G401.6 (cell line): ENCODE measurements around the gene SLC2A8.
A peak's percentile ranks its signal among the peaks of the same experiment; 100 is the strongest.

Source experiments
- FAIRE-seq: peaks from 2 replicates; lab custom pipeline; 2012; peaks lifted over from hg19 to GRCh38; lab: Jason Lieb, UNC

Gene SLC2A8

DNA sequence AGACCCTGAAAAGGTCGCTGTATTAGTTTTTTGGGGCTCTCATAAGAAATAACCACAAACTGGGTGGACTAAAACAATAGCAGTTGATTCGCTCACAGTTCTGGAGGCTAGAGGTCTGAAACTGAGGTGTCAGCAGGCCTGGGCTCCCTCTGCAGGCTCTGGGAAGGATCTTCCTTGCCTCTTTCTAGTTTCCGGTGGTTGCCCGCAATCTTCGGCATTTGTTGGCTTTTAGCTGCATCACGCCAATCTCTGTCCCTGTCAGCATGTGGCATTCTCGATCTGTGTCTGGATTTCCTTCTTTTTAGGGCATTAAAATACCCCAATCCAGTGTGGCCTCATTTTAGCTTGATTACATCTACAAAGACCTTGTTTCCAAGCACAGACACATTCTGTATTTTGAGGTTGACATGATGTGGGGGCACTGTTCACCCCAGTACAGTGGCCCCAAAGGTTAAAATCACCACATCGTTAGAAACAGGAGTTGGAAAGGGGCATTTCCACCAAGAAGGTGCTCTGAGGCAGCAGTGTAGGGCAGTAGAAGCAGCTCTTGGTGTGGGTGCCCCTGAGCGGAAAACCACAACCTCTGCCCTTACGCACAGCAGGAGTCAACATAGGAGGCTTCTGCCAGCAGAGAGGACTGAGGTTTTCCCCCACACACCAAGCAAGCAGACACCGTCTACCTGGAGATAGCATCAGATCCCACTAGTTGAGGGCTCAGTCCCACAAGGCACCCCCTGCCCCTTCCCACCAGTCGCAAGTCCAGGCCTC is 40.7 kb downstream of the SLC2A8 start:
- FAIRE-seq: no peak

DNA sequence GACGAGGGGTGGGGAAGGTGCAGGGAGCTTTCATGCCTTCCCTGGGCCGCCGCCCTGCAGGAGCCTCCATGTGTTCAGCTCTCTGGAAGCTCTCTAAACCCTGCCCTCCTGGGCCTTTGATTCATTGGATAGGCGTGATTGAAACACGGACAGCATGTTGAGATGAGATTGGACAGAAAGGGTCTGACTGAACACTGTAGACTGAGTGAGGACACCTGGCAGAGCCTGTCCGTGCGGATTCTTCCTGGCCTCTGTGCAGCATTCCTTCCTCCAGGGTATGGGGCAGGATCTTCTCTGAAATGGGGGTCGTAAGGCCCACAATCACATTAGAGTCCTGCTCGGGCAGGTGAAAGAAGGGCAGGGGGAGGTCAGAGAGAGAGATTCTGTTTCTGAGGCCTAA is 41.4 kb downstream of the SLC2A8 start:
- no peak for FAIRE-seq

DNA sequence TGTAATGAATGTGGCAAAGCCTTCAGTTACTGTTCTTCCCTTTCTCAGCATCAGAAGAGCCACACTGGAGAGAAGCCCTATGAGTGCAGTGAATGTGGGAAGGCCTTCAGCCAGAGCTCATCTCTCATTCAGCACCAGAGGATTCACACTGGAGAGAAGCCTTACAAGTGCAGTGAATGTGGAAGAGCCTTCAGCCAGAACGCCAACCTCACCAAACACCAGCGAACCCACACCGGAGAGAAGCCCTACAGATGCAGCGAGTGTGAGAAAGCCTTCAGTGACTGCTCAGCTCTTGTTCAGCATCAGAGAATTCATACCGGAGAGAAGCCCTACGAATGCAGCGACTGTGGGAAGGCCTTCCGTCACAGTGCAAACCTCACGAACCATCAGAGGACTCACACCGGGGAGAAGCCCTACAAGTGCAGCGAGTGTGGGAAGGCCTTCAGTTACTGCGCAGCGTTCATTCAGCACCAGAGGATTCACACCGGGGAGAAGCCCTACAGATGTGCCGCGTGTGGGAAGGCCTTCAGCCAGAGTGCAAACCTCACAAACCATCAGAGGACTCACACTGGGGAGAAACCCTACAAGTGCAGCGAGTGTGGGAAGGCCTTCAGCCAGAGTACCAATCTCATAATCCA is 47.4 kb downstream of the SLC2A8 start:
- FAIRE-seq: no peak

DNA sequence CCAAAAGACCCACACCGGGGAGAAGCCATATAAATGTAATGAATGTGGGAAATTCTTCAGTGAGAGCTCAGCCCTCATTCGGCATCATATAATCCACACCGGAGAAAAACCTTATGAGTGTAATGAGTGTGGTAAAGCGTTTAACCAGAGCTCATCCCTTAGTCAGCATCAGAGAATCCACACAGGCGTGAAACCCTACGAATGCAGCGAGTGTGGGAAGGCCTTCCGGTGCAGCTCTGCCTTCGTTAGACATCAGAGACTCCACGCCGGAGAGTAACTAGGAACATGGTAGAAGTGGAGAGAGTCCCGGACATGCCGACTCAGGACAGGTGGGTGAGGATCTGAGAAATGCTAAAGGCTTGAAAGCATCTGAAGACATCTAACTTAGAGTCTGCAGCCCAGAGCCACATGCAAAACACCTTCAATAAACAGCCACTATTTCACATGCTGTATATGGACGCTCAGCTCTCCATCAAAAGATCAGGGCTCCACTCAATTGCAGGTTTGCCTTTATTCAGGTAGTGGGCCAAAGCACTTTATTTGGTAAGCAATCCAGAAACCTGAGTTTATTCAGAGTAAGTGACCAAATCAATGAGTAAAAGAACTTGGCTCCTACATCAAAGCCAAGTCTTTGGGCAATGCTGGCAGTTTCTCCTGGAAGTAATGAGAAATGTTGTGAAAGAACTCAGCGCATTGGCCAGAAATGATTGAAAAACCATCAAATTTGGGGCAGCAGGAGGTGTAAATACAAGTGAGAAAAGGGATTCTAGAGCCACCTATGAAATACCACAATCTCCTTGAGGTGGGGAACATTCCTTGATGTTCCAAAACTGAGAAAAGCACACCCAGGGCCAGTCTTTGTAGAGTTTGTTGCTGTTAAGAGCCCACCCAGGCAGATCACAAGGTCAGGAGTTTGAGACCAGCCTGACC is 48.2 kb downstream of the SLC2A8 start:
- peak; percentile 70 for FAIRE-seq

DNA sequence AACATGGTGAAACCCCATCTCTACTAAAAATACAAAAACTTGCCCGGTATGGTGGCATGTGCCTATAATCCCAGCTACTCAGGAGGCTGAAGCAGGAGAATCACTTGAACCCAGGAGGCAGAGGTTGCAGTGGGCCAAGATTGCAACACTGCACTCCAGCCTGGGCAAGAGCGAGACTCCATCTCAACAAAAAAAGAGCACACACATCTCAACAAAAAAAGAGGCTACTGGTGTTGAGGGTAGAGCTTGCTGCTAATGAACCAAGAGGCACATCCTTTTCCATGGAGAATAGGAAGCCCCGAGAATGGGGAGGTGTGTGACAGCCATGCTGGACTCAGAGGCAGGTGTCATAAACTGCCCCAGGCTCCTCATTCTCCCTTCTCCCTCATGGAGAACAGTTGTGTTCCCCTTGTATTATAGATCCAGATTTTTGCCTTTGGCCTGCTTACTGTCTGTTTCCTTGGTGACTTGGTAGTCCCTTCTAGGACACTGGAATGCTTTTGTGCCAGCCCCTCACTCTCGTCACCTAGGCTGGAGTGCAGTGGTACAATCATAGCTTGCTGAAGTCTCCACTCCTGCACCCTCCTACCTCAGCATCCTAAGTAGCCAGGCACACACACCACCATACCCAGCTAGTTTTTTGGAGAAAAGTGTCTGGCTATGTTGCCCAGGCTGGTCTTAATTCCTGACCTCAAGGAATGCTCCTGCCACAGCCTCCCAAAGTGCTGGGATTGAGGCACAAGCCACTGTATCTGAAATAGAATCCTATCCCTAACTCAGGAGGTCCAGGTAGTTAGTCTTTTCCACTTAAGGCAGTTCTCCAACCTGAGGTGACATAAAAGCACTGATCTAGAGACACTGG is 49.1 kb downstream of the SLC2A8 start:
- peak; percentile 80 for FAIRE-seq

DNA sequence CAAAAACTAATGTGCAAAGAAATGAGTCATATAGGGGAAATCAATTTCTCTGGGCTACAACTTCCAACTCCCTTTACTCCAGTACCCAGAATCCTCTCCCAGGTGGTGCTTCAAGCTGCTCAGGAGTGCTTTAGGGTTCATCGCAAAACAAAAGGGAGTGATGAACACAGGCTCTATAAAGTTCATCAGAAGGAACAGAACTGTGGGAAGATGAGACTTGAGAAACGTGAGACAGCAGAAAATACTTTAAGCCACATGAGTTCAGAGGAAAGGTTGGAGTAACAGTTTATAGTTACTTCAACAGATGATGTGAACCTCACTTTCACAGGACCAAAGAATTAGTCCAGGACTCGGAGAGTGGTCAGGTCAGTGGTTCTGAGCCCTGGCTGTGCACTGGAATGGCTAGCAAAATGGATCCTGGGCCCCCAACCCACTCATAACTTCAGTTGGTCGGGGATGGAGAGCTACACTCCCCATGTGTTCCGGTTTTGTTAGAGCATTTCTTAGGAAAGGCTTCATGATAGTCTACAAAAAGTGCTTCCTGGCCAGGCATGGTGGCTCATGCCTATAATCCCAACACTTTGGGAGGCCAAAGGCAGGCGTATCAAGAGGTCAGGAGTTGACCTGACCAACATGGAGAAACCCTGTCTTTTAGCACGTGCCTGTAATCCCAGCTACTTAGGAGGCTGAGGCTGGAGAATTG is 49.9 kb downstream of the SLC2A8 start:
- no peak for FAIRE-seq

DNA sequence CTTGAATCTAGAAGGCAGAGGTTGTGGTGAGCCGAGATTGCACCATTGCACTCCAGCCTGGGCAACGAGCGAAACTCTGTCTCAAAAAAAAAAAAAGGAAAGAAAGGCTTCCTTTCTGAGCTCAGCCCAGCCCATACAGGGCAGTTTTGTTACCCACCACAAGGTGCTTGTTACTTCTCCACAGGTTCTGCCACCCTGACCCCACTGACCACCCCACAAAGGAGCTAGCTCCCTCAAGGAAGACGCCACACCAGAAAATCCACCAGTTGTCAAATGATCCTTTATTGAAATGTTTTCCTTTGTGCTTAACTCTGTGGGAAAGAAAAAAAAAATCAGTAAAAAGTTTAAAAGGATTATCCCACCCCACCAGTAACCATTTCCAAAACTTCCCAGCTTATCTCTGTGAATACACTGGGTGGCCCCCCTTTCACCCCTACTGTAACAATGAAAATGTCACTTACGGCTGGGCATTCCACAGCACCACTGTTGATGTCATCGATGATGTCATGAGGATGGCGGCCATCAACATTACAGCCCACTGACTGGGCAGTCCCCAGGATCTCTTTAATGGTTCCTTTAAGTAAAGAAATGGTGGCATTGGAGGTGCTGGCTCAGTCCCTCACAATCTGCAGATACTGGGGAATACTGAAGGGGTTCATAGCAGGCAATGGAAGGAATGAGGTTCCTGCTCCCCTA is 50.6 kb downstream of the SLC2A8 start:
- no peak for FAIRE-seq

DNA sequence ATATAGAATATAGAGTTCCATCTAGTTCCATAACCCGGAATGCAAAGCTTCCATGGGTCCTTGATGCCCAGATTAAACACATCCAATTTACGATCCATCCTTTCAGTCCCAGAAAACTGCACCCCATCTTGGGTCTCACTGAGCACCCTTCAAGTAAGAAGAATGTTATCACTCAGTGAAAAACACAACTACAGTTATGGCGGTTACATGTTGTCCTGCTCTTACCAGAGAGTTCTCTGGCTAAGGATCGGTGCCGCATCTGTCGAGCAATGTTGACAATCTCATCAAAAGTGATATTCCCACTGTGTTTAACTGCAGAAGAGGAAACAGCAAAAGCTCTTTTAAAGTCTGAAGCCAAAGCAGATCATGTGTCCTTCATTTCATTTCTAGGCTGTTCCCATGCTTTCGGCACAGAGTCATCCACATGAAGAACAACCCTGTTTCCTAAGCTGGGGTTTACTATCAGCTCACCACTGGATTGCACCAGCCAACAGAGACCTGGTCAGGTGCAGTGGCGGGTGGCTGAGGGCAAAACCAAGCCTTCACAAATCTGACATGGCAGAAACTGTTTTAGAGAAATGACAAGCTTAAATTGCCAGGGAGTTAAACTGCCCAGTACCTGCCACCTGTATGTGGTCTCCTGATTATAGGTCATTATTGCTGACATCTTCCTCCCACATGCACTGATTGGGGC is 51.3 kb downstream of the SLC2A8 start:
- FAIRE-seq: no peak

DNA sequence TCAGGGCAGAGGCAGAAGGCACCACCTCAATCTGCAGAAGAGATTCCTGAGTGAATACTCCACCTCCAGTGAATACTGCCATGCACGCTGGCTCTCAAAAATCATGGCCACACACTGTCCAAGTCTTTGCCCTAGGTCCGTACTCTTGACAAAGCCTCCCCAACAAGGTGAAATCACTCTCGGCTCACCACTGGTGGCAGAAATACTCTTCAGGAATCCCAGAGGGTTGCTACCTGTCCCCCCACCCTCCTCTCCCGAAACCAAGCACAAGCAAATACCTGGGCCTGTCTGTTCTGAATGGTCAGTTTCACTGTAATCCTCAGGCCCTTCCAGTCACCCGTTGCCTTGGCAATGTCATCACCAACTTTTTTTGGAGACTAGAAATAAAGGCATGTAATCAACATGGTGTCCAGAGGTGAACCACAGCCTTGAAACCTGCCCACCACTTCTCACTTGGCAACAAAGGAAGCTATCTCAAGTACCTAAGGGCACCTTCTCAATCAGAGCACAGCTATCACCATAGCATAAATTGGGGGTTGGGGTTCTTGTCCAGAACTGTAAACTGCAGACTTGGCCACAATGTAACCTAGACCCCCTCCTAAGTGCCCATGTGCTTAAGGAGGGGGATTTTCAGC is 52.5 kb downstream of the SLC2A8 start:
- FAIRE-seq: no peak

DNA sequence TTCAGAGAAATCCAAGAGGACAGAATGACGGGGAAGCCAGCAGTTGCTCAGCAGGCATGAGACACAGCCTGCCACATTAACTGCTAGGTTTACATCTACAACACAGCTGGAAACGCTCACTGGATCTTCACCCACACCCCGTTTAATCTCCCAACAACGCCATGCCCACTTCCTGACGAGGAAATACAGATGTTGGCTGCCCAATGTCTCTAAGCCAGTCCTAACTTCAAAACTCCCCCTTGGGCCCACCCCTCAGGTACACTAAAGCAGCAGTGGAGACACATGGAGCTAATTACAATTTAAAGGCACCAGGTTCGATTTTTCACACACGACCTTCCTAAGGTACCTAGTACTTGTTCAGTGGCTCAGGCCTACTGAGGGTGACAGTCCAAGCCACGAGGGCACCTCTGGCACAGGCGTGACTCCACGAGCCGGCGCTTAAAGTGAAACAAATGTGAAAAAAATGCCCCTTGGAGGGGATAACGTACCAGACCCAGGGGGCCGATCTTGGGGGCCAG is 53.3 kb downstream of the SLC2A8 start:
- no peak for FAIRE-seq

DNA sequence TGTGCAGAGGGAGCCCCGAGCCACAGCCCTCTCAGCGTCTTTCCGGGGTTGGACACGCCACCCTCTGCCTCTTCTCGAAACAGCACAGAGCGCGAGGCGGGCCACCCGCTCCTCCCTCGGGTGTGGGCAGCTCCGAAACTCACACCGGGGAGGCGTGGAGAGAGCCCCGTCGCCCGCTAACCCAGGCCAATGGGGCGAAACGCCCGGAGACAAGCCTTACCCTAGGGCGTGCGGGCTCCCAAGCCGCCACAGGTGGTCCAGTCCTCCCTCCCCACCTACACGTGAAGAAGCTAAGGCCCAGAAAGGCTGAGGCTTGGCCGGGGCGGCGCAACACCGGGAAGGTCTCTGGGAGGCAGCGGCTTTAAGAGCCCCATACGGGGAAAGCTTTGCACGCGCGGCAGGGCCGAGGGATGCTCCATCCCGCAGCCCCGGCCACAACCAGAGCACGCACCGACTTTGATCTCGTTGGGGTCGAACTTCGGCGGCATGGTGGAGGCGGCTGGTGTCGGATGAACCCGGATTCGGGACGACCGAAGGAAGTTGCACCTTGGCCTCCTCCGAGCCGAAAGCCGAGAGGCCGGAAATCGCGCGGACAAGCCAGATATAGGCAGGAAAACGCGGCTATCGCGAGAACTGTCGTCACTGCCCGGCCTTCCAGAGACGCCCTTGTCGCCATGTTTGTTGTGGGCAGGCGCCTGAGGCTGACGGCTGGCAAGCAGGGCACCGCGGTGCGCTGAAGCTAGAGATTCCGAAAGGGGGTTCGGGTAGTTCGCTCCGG is 54.0 kb downstream of the SLC2A8 start, which contains the start of the genes LRSAM1 and RPL12:
LRSAM1 (plus strand) TSS at position 681 of the 778 bp plus-strand sequence. CDS start 3,018 bp downstream, outside the sequence.
RPL12 (minus strand) TSS at position 577 of the 778 bp plus-strand sequence; CDS start at position 488, 89 bp downstream.
- no peak for FAIRE-seq

DNA sequence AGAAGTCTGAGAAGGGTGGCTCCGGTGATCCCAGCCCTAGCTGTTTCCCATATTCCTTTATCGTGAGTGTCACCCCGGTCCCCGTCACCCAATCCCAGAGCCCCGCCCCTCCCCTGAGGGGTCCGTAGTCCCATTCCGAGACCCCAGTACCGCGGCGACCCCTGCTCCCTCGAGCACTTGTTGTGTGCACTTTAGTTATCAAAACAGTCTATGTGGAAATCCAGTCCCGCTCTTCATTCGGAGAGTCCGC is 54.6 kb downstream of the SLC2A8 start:
- no peak for FAIRE-seq

DNA sequence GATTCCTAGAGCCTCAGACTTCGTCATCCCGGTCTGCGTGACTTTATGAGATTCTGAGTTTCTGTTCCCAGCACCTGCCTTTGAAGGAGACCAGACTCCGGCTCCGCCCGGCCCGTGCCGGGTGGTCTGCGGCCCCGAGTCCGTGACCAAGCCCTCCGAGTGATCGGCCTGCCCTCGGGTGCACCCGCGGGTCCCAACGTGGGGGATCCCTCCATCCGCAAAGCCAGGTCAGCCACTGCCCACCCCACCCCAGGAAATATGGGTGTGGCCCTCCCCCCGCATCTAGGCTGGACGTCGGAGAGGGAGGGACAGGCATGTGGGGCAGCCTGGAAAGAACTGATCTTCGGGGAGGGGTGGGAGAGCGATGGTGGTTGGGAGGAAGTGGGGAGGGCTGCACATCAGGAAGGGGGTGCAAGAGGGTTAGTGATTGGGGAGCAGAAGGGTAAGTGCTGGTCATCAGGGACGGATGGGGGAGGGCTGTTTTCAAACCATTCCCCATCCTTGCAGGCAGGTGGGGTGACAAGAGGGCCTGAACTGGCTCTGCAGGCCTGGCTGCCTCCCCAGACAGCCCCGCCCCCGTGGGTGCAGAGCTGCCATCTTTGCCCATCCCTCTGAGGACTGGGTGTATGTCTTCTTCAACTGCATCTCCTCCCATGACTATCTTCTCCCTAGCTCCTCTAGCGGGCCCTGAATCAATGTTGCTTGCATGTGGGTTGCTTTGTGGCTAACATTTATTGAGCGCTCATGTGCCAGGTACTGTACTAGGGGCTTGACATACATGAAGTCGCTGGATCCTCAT is 55.1 kb downstream of the SLC2A8 start:
- FAIRE-seq: no peak

DNA sequence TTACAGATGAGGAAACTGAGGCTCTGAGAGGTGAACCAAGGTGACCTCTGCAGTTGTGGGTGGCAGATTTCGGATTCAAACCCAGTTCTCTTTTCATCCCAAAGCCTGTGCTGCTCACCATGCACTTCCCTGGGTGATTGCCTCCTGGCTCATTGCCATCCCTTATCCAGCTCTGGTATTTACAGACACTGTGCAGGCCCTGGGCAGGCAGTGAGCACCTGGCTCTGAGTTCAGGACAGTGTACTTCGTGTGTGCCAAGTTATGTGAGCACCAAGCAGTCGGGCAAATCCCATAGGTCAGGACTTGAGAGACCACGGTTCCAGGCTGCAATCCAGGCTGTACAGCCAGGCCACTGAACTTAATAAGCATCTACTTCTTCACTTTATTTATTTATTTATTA is 55.7 kb downstream of the SLC2A8 start:
- no peak for FAIRE-seq

DNA sequence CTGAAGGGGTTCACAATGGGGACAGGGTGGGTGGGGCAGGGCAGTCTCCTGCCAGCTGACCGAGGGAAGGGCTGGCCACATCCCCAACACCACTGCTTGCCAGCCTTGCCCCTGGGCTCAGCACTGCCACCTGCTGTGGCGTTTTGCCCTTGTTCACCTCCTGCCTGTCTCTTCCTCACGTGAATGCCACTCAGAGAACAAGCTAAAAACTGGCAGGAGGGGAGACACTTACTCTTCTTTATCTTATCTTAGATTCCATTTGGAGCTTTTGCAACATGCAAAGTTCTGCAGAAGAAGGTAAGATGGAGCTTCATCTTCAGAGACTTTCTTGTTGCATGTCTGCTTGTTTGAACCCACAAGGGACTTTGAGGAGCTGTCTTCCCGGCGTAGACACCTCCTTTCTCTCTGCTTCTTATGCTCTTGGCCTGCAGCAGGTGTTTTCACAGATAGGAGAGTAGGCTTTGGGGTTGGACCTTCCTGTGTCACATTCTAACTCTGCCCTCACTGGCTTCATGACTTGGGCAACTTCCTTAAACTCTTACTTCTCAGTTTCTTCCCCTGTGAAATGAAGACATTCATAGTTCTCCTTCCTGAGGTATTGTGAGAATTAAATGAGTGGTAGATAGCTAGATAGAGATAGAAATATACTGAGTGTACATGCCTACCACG is 58.5 kb downstream of the SLC2A8 start:
- FAIRE-seq: no peak

DNA sequence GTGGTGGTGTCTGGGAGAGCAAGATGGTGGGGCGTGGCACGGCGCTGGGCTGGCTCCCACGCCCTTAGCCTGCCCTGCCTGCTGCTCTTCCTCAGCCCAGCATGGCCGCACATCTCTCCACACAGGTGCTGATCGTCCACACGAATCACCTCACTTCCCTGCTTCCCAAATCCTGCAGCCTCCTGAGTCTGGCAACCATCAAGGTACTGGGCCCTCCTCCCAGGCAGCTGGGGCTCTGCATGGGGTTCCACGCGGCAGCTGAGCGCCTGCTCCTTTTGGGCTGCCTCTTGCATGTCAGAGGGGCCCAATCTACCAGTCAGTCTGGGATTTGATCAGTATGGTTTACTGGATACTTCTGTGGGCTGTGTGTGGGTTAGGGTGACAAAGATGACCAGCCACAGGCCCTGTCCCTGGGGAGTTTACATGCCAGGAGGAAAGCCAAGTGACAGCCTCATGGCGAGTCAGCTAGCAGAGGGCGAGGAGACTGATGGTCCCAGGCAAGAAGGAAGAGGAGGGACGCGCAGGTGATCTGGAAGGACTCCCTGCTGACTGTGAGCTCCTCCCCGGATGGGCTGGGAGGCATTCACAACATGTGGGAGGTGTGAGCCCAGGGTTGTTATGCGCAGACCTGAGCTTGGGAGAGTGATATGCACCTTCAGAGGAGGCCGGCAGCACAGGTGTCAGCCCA is 60.4 kb downstream of the SLC2A8 start:
- FAIRE-seq: no peak
